ENCODE results near the gene AMTN.

Gene AMTN

DNA sequence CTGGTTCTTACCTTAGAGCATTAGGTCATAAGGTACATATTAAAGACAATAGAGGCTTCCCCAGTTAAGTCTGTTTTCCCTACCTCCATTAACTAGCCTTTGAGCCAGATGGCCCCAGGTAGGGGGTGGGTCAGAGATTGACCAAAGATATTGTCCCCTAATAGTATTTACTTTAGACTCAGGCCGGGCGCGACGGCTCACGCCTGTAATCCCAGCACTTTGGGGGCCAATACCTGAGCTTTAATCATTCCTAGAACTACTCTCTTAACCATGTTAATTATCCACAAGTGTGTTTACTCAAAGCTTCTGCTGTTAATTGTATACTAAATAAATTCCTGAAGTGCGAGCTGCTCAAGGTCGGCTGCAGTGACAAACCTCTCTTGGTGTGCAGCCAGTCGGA is 45.7 kb downstream of the AMTN start:
- DNase-seq: no peak

- no peak for DNase-seq
These were observed 52.4 kb downstream of the AMTN start for GRCh38 chr4:70570796-70571195.

DNA sequence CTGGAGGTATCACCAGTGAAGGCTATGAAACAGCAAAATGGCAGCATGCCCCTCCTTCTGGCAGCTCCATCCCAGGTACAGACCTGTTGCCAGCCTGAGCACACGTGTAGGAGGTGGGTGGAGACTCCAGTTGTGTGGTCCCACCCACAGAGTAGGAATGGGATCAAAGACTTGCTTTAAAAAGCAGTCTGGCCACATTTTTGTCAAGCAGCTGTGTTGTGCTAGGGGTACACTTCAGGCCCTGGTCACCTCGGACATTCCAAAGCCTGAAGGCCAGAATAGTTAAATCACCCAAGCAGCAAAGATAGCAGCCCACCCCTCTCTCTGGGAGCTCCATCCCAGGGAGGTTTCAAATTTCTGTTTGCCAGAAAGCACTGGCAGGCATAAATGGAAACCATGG is 53.4 kb downstream of the AMTN start:
- DNase-seq: no peak

DNA sequence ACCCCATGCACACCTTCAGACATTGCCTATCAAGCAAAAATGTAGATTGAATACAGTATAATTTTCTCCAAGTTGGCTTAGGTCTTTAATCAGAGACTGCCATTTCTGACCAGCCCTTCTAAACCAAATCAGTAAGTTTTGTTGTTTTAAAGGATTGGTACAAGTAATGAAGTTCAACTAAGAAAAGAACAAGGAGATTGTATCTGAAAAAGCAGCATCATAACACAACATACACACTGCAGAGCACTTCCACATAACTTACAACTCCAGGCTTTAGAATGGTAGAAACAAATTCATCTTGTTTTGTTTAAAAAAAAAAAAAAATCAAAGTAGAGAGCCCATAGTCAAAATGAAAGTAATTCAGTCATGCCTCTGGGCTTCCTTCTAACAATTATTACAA is 57.6 kb downstream of the AMTN start:
- DNase-seq: no peak

- DNase-seq: no peak
These were observed 59.0 kb downstream of the AMTN start for GRCh38 chr4:70577220-70577927.

- no peak for DNase-seq
These were observed 63.6 kb downstream of the AMTN start for GRCh38 chr4:70581980-70582379.
